H9 (cell line): ENCODE results near the gene ABCB1. TPM values are rescaled to one million over a fixed set of nuclear protein-coding genes. Genes with fewer than 3 reads are reported as not detected.

Experiments
- DNase-seq: peaks from one replicate; pipeline ENCODE4 v3.0.0-alpha.2; 2017
- H2AFZ ChIP-seq: one replicate; pipeline ENCODE4 v1.6.1; 2013; ENCODE audit warnings: mild to moderate bottlenecking, low read length, control low read depth, moderate library complexity
- H2AK5ac ChIP-seq: 2 replicates; pipeline ENCODE4 v1.6.1; 2013; ENCODE audit warnings: low read length, control low read depth, mixed read lengths; ENCODE audit not compliant: insufficient read length
- H2BK120ac ChIP-seq: one replicate; pipeline ENCODE4 v1.6.1; 2013; ENCODE audit warnings: low read depth, mild to moderate bottlenecking, low read length, control low read depth, inconsistent platforms; ENCODE audit not compliant: poor library complexity, severe bottlenecking
- H2BK12ac ChIP-seq: 2 replicates; pipeline ENCODE4 v1.6.1; 2013; ENCODE audit warnings: low read length, control low read depth, mixed read lengths, low read depth; ENCODE audit not compliant: insufficient read length
- H2BK15ac ChIP-seq: 2 replicates; pipeline ENCODE4 v1.6.1; 2013; ENCODE audit warnings: low read depth, low read length, control low read depth
- H2BK20ac ChIP-seq: one replicate; pipeline ENCODE4 v1.6.1; 2013; ENCODE audit warnings: low read depth, mild to moderate bottlenecking, low read length, control low read depth, inconsistent platforms; ENCODE audit not compliant: poor library complexity, severe bottlenecking
- H2BK5ac ChIP-seq: 2 replicates; pipeline ENCODE4 v1.6.1; 2013; ENCODE audit warnings: low read length, control low read depth, mixed read lengths; ENCODE audit not compliant: insufficient read length
- H3K14ac ChIP-seq: 2 replicates; pipeline ENCODE4 v1.6.1; 2013; ENCODE audit warnings: low read length, control low read depth; ENCODE audit not compliant: insufficient read depth
- H3K18ac ChIP-seq: 2 replicates; pipeline ENCODE4 v1.6.1; 2013; ENCODE audit warnings: low read depth, mild to moderate bottlenecking, mixed read lengths, low read length, control low read depth; ENCODE audit not compliant: insufficient read length
- H3K23ac ChIP-seq: 2 replicates; pipeline ENCODE4 v1.6.1; 2013; ENCODE audit warnings: low read length, control low read depth, mixed read lengths, low read depth; ENCODE audit not compliant: insufficient read length
- H3K23me2 ChIP-seq: 2 replicates; pipeline ENCODE4 v1.6.1; 2013; ENCODE audit warnings: low read depth, mild to moderate bottlenecking, mixed read lengths, low read length, control low read depth; ENCODE audit not compliant: insufficient read length, poor library complexity, severe bottlenecking
- H3K27ac ChIP-seq: 2 replicates; pipeline ENCODE4 v1.5.1; 2013; ENCODE audit warnings: low read length, control low read depth, mixed read lengths, low read depth; ENCODE audit not compliant: insufficient read length
- H3K27me3 ChIP-seq: 2 replicates; pipeline ENCODE4 v1.6.1; 2013; ENCODE audit warnings: low read length, control low read depth, inconsistent platforms; ENCODE audit not compliant: insufficient read depth
- H3K4ac ChIP-seq: 2 replicates; pipeline ENCODE4 v1.6.1; 2013; ENCODE audit warnings: low read depth, mild to moderate bottlenecking, control low read depth, inconsistent platforms, low read length, moderate library complexity
- H3K4me1 ChIP-seq: 2 replicates; pipeline ENCODE4 v1.6.1; 2013; ENCODE audit warnings: low read length, control low read depth, inconsistent platforms; ENCODE audit not compliant: insufficient read depth
- H3K4me2 ChIP-seq: 2 replicates; pipeline ENCODE4 v1.6.1; 2013; ENCODE audit warnings: low read length, control low read depth, mixed read lengths; ENCODE audit not compliant: insufficient read length, insufficient read depth
- H3K56ac ChIP-seq: 2 replicates; pipeline ENCODE4 v1.6.1; 2013; ENCODE audit warnings: low read depth, mild to moderate bottlenecking, mixed read lengths, low read length, control low read depth; ENCODE audit not compliant: insufficient read length
- H3K79me1 ChIP-seq: 2 replicates; pipeline ENCODE4 v1.6.1; 2013; ENCODE audit warnings: low read depth, mild to moderate bottlenecking, moderate library complexity, low read length, control low read depth, inconsistent platforms; ENCODE audit not compliant: insufficient read depth, poor library complexity, severe bottlenecking
- H3K79me2 ChIP-seq: 2 replicates; pipeline ENCODE4 v1.6.1; 2013; ENCODE audit warnings: low read length, control low read depth, inconsistent platforms; ENCODE audit not compliant: insufficient read depth
- H3K9ac ChIP-seq: 2 replicates; pipeline ENCODE4 v1.6.1; 2013; ENCODE audit warnings: low read length, control low read depth, mixed read lengths; ENCODE audit not compliant: insufficient read length; ENCODE audit errors: extremely low read depth
- H3K9me3 ChIP-seq: one replicate; pipeline ENCODE4 v1.6.1; 2013; ENCODE audit warnings: low read depth, low read length, inconsistent platforms; ENCODE audit not compliant: control insufficient read depth
- H3T11ph ChIP-seq: one replicate; pipeline ENCODE4 v1.6.1; 2013; ENCODE audit warnings: mild to moderate bottlenecking, low read length, control low read depth, inconsistent platforms
- H4K20me1 ChIP-seq: one replicate; pipeline ENCODE4 v1.6.1; 2013; ENCODE audit not compliant: control insufficient read depth, insufficient read length, insufficient read depth
- H4K5ac ChIP-seq: 2 replicates; pipeline ENCODE4 v1.6.1; 2013; ENCODE audit warnings: low read depth, mild to moderate bottlenecking, mixed read lengths, low read length, control low read depth; ENCODE audit not compliant: insufficient read length
- H4K8ac ChIP-seq: replicated peaks from 2 replicates; pipeline ENCODE4 v1.6.1; 2013; ENCODE audit warnings: low read length, control low read depth, mixed read lengths, low read depth; ENCODE audit not compliant: insufficient read length
- H4K91ac ChIP-seq: 2 replicates; pipeline ENCODE4 v1.6.1; 2013; ENCODE audit warnings: low read depth, mild to moderate bottlenecking, moderate library complexity, mixed read lengths, low read length, control low read depth; ENCODE audit not compliant: insufficient read length
- H3K27ac Mint-ChIP-seq, 3 experiments: 2 replicates in 2 of 3; 3 replicates in 1 of 3; pipeline ENCODE4 v1.8.0; 2020 to 2021; ENCODE audit warnings: mixed read lengths in 3 of 3, mild to moderate bottlenecking in 1 of 3, moderate library complexity in 1 of 3
- H3K27me3 Mint-ChIP-seq: 2 replicates; pipeline ENCODE4 v1.8.0; 2021; ENCODE audit warnings: low read depth, mild to moderate bottlenecking, moderate library complexity, mixed read lengths
- H3K36me3 Mint-ChIP-seq, 3 experiments: 2 replicates in 2 of 3; 3 replicates in 1 of 3; pipeline ENCODE4 v1.8.0; 2020 to 2021; ENCODE audit warnings: low read depth in 3 of 3, mixed read lengths in 3 of 3; ENCODE audit not compliant: insufficient read depth in 1 of 3
- H3K4me1 Mint-ChIP-seq, 2 experiments: 2 replicates each; pipeline ENCODE4 v1.8.0; 2020; ENCODE audit warnings: mixed read lengths in 2 of 2
- H3K4me3 Mint-ChIP-seq, 2 experiments: 2 replicates in 1 of 2; 3 replicates in 1 of 2; pipeline ENCODE4 v1.8.0; 2020 to 2021; ENCODE audit warnings: mild to moderate bottlenecking in 2 of 2, mixed read lengths in 2 of 2, moderate library complexity in 1 of 2
- H3K9me3 Mint-ChIP-seq, 2 experiments: 2 replicates in 1 of 2; 3 replicates in 1 of 2; pipeline ENCODE4 v1.8.0; 2020; ENCODE audit warnings: mild to moderate bottlenecking in 2 of 2, mixed read lengths in 2 of 2, moderate library complexity in 1 of 2
- CTCF ChIP-seq: fragments of 200-600 bp; sonication (generic); conservative IDR thresholded peaks from 3 replicates; pipeline ENCODE4 v1.8.0; 2021; ENCODE audit warnings: antibody characterized with exemption, mild to moderate bottlenecking
- WGBS: extraction: QIAGEN DNeasy Blood & Tissue Kit; methylation state at CpG from one replicate; pipeline ENCODE4 v1.1.7; 2013; ENCODE audit warnings: missing lambda C conversion rate, low lambda C conversion rate, mixed read lengths; ENCODE audit not compliant: insufficient read length; ENCODE audit errors: extremely low coverage; 5-methylcytosine and 5-hydroxymethylcytosine counted together
- total RNA-seq: library from RNA; stranded (reverse); gene quantifications from 2 replicates; pipeline ENCODE4 v1.2.1, GENCODE V29; 2021

Gene ABCB1
- total RNA-seq, 1 experiment from 2014 or later = 0.33 TPM

GRCh38 chr7:87513735-87514335 lies 86.8 kb downstream of the ABCB1 start:
- no peaks in the 10 kb centered on the region for H3K23me2 ChIP-seq
- no peak overlapping the region for H2AK5ac ChIP-seq
- no peak overlapping the region for H3K4ac ChIP-seq
- H3K4me3 Mint-ChIP-seq = no peak overlapping the region
- DNase-seq = no peak
- H3K14ac ChIP-seq = no peak overlapping the region
- H3K18ac ChIP-seq = no peak overlapping the region
- H3K27ac ChIP-seq = no peak overlapping the region
- no peak overlapping the region for H4K91ac ChIP-seq
- no peak overlapping the region for H3K27ac Mint-ChIP-seq
- H3K9me3 ChIP-seq = no peaks in the 10 kb centered on the region
- H3K36me3 Mint-ChIP-seq = no peaks in the 10 kb centered on the region
- H2AFZ ChIP-seq = no peak overlapping the region
- H3K9me3 Mint-ChIP-seq = no peaks in the 10 kb centered on the region; a peak in 1 of 5 replicates
- no peak overlapping the region for H3K4me2 ChIP-seq
- H3K27me3 Mint-ChIP-seq = no peaks in the 10 kb centered on the region
- H4K5ac ChIP-seq = no peak overlapping the region
- no peak overlapping the region for H2BK20ac ChIP-seq
- peaks cover 2% of the 10 kb centered on the region; the same call in 1 of the 2 replicates for H3K4me1 ChIP-seq
- H4K8ac ChIP-seq = no peak overlapping the region
- H2BK15ac ChIP-seq = no peak overlapping the region
- H2BK120ac ChIP-seq = no peak overlapping the region
- no peaks in the 10 kb centered on the region for H3K79me2 ChIP-seq
- no peaks in the 10 kb centered on the region for H3K79me1 ChIP-seq
- TF ChIP-seq CTCF = no peak
- no peak overlapping the region for H3T11ph ChIP-seq
- no CpG with 5 or more reads among the region's 5 CpGs for WGBS
- H3K23ac ChIP-seq = no peak overlapping the region
- no peak overlapping the region for H2BK12ac ChIP-seq
- H3K4me1 Mint-ChIP-seq = peaks cover 11 to 21% of the 10 kb centered on the region in 2 experiments
- H2BK5ac ChIP-seq = no peak overlapping the region
- no peaks in the 10 kb centered on the region for H3K27me3 ChIP-seq
- H3K56ac ChIP-seq = no peak overlapping the region
- no peak overlapping the region for H3K9ac ChIP-seq
- H4K20me1 ChIP-seq = no peaks in the 10 kb centered on the region
